K562 (cell line): ENCODE data around the gene ITSN2. TPM values are rescaled to one million over a fixed set of nuclear protein-coding genes. Genes with fewer than 3 reads are reported as not detected.

Source experiments
- ARID2 ChIP-seq: fragments of 450-650 bp; IDR thresholded peaks from 2 replicates; pipeline ENCODE4 v1.6.1; 2017; ENCODE audit warnings: antibody characterized with exemption, mild to moderate bottlenecking
- CEBPG ChIP-seq, 3 experiments: fragments of 200-800 bp in 1 of 3; sonication (Bioruptor generic) in 1 of 3; sonication (generic) in 1 of 3; formaldehyde crosslinking in 1 of 3; IDR thresholded peaks in 2 of 3; conservative IDR thresholded peaks in 1 of 3; 2 replicates each; pipeline versions ENCODE4 v1.6.1 to v1.8.0; 2016 to 2022; ENCODE audit warnings: missing compliant biosample characterization in 2 of 3, missing genetic modification characterization in 2 of 3, mild to moderate bottlenecking in 1 of 3, missing genetic modification reagents in 1 of 3
- LEF1 ChIP-seq: fragments of 450-650 bp; IDR thresholded peaks from 2 replicates; pipeline ENCODE4 v1.6.1; 2016; ENCODE audit warnings: mild to moderate bottlenecking
- NR3C1 ChIP-seq: sonication (generic); formaldehyde crosslinking; IDR thresholded peaks from 2 replicates; pipeline ENCODE4 v1.8.1; 2022; ENCODE audit warnings: missing genetic modification reagents
- PCBP2 ChIP-seq: fragments of 200-400 bp; formaldehyde crosslinking; IDR thresholded peaks from 2 replicates; pipeline ENCODE4 v1.6.1; 2018; ENCODE audit warnings: low read length, low read depth, mild to moderate bottlenecking, moderate library complexity; ENCODE audit not compliant: poor library complexity, severe bottlenecking
- TCF7L2 ChIP-seq: fragments of 150-350 bp; IDR thresholded peaks from 2 replicates; pipeline ENCODE4 v1.6.1; 2016; ENCODE audit warnings: low read depth, mild to moderate bottlenecking, low read length, moderate library complexity
- USF1 ChIP-seq: sonication (generic); formaldehyde crosslinking; IDR thresholded peaks from 2 replicates; pipeline ENCODE4 v1.9.0; 2022; ENCODE audit warnings: mild to moderate bottlenecking, missing genetic modification reagents
- ZNF507 ChIP-seq: conservative IDR thresholded peaks from 2 replicates; pipeline ENCODE4 v1.6.1; 2017; ENCODE audit warnings: missing genetic modification characterization, missing compliant biosample characterization
- polyA plus RNA-seq, 8 experiments: library from polyadenylated mRNA; depleted of rRNA in 4 of 8; stranded (reverse) in 5 of 8; unstranded in 3 of 8; fragments of >200 nt; fragmentation: Nextera tagmentation in 2 of 8; fragmentation: Illumina TruSeq in 1 of 8; extraction: Ambion mirVana in 2 of 8; extraction: Trizol in 1 of 8; gene quantifications; 2 replicates each; pipeline versions ENCODE4 v1.2.1 to v1.2.3, GENCODE V29; 2011 to 2014; ENCODE audit warnings: inconsistent platforms in 1 of 8, missing spikeins in 1 of 8
- total RNA-seq, 7 experiments: library from RNA; depleted of rRNA in 6 of 7; stranded (reverse); fragments of >200 nt in 6 of 7; fragmentation: Illumina TruSeq in 2 of 7; extraction: Trizol in 2 of 7; gene quantifications; 2 replicates each; pipeline versions ENCODE4 v1.2.1 to v1.2.3, GENCODE V29; 2011 to 2021; ENCODE audit warnings: low replicate concordance in 1 of 7
- TF ChIP-seq, protein P1 (sequence below): fragments of 250-450 bp; sonication (Bioruptor Pico); IDR thresholded peaks from 2 replicates; pipeline ENCODE4 v1.5.0; 2020; ENCODE audit warnings: mild to moderate bottlenecking, borderline replicate concordance

The ITSN2 gene
- total and polyA plus RNA-seq, 9 of the 15 experiments (the other 6 are each of a cell fraction or from before 2014, with no cell fraction given): 6.6 to 19.9 (median 15.2) TPM

DNA sequence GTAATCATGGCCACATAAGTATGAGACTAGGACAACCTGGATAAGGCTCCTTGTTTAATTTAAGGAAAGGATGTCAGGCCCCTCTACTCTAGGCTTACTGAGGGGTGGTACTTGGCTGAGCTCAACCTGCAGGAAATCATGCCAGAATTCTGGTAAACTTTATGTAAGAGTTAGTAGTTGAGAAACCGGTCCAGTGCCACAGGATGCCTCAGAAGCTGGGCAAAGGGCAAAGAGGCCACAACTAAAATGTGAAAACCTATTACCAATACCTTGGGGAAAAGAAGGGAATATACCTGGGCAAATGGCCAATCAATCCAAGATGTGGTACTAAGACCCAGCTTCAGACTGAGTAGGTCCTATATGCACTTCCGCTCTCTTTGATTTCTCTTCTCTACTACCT is 86.7 kb downstream of the ITSN2 start (continued):
- TF ChIP-seq, protein P1, sequence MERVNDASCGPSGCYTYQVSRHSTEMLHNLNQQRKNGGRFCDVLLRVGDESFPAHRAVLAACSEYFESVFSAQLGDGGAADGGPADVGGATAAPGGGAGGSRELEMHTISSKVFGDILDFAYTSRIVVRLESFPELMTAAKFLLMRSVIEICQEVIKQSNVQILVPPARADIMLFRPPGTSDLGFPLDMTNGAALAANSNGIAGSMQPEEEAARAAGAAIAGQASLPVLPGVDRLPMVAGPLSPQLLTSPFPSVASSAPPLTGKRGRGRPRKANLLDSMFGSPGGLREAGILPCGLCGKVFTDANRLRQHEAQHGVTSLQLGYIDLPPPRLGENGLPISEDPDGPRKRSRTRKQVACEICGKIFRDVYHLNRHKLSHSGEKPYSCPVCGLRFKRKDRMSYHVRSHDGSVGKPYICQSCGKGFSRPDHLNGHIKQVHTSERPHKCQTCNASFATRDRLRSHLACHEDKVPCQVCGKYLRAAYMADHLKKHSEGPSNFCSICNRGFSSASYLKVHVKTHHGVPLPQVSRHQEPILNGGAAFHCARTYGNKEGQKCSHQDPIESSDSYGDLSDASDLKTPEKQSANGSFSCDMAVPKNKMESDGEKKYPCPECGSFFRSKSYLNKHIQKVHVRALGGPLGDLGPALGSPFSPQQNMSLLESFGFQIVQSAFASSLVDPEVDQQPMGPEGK (CRISPR knock-in tag): no peak
- TF ChIP-seq LEF1: no peak
- no peak for TF ChIP-seq PCBP2
- no peak for TF ChIP-seq USF1 (CRISPR knock-in tag)
- no peak for TF ChIP-seq ZNF507 (tag)
- no peak for TF ChIP-seq CEBPG (CRISPR knock-in tag; IDR thresholded peaks at IDR 0.05)
- TF ChIP-seq CEBPG (tag; conservative IDR thresholded peaks at IDR 0.05 in 1 of 2, IDR thresholded peaks at IDR 0.05 in 1 of 2): no peak
- TF ChIP-seq NR3C1 (CRISPR knock-in tag): no peak
- no peak for TF ChIP-seq TCF7L2
- no peak for TF ChIP-seq ARID2
